HepG2 (cell line): ENCODE data around the gene STK4. TPM values are rescaled to one million over a fixed set of nuclear protein-coding genes. Genes with fewer than 3 reads are reported as not detected.

Experiments used
- EHMT2 ChIP-seq: fragments of 200-600 bp; sonication (generic); IDR thresholded peaks from 2 replicates; pipeline ENCODE4 v1.7.0; 2017; ENCODE audit warnings: antibody characterized with exemption, low read depth, low read length, borderline replicate concordance
- NR3C1 ChIP-seq: sonication (generic); formaldehyde crosslinking; IDR thresholded peaks from 2 replicates; pipeline ENCODE4 v1.4.0; 2020; ENCODE audit warnings: missing genetic modification reagents
- PHF5A ChIP-seq: IDR thresholded peaks from one replicate; pipeline ENCODE4 v1.6.1; 2018; ENCODE audit warnings: low read depth, missing genetic modification reagents; ENCODE audit not compliant: unreplicated experiment
- REL ChIP-seq: sonication (generic); formaldehyde crosslinking; conservative IDR thresholded peaks from 2 replicates; pipeline ENCODE4 v1.8.0; 2022; ENCODE audit warnings: mild to moderate bottlenecking, missing genetic modification reagents, moderate library complexity
- SATB2 ChIP-seq: sonication (generic); formaldehyde crosslinking; IDR thresholded peaks from 2 replicates; pipeline ENCODE4 v1.5.0; 2020; ENCODE audit warnings: missing genetic modification reagents
- polyA plus RNA-seq, 8 experiments: library from polyadenylated mRNA; depleted of rRNA in 3 of 8; stranded (reverse) in 7 of 8; unstranded in 1 of 8; fragments of >200 nt; fragmentation: Illumina TruSeq in 4 of 8; extraction: Trizol in 4 of 8; gene quantifications; 2 replicates each; pipeline versions ENCODE4 v1.2.1 to v1.2.3, GENCODE V29; 2011 to 2016; ENCODE audit warnings: low read depth in 4 of 8, missing spikeins in 1 of 8, mixed read lengths in 1 of 8; ENCODE audit not compliant: insufficient read depth in 1 of 8
- total RNA-seq, 5 experiments: library from RNA; depleted of rRNA; stranded (reverse); fragments of >200 nt; fragmentation: Illumina TruSeq; extraction: Trizol; gene quantifications; 2 replicates each; pipeline ENCODE4 v1.2.3, GENCODE V29; 2016; ENCODE audit warnings: low read depth in 1 of 5
- TF ChIP-seq, protein P1 (sequence below): sonication (generic); formaldehyde crosslinking; IDR thresholded peaks from 2 replicates; pipeline ENCODE4 v1.5.0; 2020; ENCODE audit warnings: missing genetic modification reagents
- TF ChIP-seq, protein P2 (sequence below): sonication (generic); formaldehyde crosslinking; IDR thresholded peaks from 2 replicates; pipeline ENCODE4 v1.4.0; 2020; ENCODE audit warnings: missing genetic modification reagents
- TF ChIP-seq, protein P3 (sequence below): sonication (generic); formaldehyde crosslinking; IDR thresholded peaks from 2 replicates; pipeline ENCODE4 v1.8.1; 2023; ENCODE audit warnings: mild to moderate bottlenecking, missing genetic modification reagents
- TF ChIP-seq, protein P4 (sequence below): IDR thresholded peaks from 2 replicates; pipeline ENCODE4 v1.4.0; 2020; ENCODE audit warnings: mild to moderate bottlenecking, missing genetic modification reagents

Gene STK4
- total and polyA plus RNA-seq, 2 of the 13 experiments (the other 11 are each of a cell fraction or from before 2014, with no cell fraction given), result 25.6 to 38.3 TPM

DNA sequence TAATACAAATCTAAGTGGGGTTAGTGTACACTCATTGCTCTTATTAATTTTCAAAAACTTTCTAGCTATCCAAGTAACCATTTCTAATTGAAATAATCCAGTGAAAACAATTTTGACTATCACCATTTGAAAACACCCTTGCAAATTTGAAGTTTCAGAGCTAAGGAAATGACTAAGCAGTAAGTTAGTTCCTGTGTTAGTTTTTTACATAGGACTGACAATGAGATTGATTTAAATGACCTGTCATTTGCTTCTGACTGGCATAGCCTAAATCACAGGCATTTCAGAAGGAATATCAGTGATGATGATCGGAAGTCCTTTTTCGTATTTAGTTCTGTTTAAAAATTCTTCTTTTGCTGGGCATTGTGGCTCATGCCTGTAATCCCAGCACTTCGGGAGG lies 27.0 kb downstream of the STK4 start (continued):
- TF ChIP-seq, protein P1, sequence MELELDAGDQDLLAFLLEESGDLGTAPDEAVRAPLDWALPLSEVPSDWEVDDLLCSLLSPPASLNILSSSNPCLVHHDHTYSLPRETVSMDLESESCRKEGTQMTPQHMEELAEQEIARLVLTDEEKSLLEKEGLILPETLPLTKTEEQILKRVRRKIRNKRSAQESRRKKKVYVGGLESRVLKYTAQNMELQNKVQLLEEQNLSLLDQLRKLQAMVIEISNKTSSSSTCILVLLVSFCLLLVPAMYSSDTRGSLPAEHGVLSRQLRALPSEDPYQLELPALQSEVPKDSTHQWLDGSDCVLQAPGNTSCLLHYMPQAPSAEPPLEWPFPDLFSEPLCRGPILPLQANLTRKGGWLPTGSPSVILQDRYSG (CRISPR knock-in tag), result no peak
- TF ChIP-seq REL (no peak), PHF5A (CRISPR knock-in tag) (no peak), SATB2 (CRISPR knock-in tag) (no peak), NR3C1 (CRISPR knock-in tag) (no peak), EHMT2 (no peak)
- TF ChIP-seq, protein P2, sequence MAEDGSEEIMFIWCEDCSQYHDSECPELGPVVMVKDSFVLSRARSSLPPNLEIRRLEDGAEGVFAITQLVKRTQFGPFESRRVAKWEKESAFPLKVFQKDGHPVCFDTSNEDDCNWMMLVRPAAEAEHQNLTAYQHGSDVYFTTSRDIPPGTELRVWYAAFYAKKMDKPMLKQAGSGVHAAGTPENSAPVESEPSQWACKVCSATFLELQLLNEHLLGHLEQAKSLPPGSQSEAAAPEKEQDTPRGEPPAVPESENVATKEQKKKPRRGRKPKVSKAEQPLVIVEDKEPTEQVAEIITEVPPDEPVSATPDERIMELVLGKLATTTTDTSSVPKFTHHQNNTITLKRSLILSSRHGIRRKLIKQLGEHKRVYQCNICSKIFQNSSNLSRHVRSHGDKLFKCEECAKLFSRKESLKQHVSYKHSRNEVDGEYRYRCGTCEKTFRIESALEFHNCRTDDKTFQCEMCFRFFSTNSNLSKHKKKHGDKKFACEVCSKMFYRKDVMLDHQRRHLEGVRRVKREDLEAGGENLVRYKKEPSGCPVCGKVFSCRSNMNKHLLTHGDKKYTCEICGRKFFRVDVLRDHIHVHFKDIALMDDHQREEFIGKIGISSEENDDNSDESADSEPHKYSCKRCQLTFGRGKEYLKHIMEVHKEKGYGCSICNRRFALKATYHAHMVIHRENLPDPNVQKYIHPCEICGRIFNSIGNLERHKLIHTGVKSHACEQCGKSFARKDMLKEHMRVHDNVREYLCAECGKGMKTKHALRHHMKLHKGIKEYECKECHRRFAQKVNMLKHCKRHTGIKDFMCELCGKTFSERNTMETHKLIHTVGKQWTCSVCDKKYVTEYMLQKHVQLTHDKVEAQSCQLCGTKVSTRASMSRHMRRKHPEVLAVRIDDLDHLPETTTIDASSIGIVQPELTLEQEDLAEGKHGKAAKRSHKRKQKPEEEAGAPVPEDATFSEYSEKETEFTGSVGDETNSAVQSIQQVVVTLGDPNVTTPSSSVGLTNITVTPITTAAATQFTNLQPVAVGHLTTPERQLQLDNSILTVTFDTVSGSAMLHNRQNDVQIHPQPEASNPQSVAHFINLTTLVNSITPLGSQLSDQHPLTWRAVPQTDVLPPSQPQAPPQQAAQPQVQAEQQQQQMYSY (CRISPR knock-in tag), result no peak
- TF ChIP-seq, protein P3, sequence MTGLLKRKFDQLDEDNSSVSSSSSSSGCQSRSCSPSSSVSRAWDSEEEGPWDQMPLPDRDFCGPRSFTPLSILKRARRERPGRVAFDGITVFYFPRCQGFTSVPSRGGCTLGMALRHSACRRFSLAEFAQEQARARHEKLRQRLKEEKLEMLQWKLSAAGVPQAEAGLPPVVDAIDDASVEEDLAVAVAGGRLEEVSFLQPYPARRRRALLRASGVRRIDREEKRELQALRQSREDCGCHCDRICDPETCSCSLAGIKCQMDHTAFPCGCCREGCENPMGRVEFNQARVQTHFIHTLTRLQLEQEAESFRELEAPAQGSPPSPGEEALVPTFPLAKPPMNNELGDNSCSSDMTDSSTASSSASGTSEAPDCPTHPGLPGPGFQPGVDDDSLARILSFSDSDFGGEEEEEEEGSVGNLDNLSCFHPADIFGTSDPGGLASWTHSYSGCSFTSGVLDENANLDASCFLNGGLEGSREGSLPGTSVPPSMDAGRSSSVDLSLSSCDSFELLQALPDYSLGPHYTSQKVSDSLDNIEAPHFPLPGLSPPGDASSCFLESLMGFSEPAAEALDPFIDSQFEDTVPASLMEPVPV (CRISPR knock-in tag), result no peak
- TF ChIP-seq, protein P4, sequence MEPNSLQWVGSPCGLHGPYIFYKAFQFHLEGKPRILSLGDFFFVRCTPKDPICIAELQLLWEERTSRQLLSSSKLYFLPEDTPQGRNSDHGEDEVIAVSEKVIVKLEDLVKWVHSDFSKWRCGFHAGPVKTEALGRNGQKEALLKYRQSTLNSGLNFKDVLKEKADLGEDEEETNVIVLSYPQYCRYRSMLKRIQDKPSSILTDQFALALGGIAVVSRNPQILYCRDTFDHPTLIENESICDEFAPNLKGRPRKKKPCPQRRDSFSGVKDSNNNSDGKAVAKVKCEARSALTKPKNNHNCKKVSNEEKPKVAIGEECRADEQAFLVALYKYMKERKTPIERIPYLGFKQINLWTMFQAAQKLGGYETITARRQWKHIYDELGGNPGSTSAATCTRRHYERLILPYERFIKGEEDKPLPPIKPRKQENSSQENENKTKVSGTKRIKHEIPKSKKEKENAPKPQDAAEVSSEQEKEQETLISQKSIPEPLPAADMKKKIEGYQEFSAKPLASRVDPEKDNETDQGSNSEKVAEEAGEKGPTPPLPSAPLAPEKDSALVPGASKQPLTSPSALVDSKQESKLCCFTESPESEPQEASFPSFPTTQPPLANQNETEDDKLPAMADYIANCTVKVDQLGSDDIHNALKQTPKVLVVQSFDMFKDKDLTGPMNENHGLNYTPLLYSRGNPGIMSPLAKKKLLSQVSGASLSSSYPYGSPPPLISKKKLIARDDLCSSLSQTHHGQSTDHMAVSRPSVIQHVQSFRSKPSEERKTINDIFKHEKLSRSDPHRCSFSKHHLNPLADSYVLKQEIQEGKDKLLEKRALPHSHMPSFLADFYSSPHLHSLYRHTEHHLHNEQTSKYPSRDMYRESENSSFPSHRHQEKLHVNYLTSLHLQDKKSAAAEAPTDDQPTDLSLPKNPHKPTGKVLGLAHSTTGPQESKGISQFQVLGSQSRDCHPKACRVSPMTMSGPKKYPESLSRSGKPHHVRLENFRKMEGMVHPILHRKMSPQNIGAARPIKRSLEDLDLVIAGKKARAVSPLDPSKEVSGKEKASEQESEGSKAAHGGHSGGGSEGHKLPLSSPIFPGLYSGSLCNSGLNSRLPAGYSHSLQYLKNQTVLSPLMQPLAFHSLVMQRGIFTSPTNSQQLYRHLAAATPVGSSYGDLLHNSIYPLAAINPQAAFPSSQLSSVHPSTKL (CRISPR knock-in tag), result no peak
